Stimulated activated CD8-positive, alpha-beta memory T cell treated with anti-CD3 and anti-CD28 coated beads, Interleukin-4, amount 100 ng/mL, for 48 hours (primary cell): ENCODE results near the gene SGK2.
A peak's percentile ranks its signal among the peaks of the same experiment; 100 is the strongest.

Source experiments
- DNase-seq: peaks from one replicate; pipeline ENCODE4 v3.0.0-alpha.2; 2020

The SGK2 gene

GRCh38 chr20:43536817-43537440, 21.9 kb upstream of the SGK2 start:
- DNase-seq: no peak

DNA sequence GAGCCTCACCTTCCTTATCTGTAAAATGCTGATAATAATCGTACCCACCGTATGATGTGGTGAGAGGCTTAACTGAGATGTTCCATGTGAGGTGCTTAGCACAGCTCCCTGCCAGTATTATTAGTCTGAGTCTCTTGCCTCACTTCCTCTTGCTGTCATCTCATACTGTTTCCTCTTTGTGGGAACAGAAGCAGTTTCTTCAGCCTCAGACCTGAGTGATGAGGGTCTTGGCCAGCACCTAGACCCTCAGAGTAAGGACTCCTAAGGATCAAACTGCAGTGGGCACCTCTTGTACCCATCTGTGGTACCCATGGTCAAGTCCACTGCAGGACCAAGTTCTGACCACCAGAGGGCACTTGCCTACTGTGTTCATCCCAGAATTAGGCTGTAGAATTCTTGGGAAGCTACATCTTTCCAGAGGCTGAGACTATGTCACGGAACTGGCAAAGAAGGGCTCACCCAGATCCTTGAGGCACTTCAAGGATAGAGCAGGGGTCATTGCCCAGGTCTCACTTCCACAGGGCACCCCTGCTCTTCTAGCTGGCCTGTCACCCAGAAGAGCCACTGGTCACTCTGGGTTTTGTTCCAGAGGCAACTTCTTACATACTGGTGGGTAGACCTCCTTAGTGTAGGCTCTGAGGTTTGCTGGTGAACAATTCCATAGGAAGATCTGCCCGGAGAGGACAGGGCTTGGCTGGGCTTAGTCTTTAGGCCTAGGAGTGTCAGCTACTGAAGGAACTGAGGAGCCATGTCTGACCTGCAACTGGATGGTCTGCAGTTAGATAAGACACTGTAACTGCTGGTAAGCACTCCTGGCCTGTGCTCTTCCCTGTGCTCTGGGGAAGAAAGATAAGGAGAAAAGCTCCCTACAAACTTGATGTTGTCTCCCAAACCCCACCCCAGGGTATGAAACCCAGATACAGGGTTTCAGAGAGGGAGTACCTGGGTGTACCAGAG, 20.6 kb upstream of the SGK2 start:
- peak; percentile 75 for DNase-seq

DNA sequence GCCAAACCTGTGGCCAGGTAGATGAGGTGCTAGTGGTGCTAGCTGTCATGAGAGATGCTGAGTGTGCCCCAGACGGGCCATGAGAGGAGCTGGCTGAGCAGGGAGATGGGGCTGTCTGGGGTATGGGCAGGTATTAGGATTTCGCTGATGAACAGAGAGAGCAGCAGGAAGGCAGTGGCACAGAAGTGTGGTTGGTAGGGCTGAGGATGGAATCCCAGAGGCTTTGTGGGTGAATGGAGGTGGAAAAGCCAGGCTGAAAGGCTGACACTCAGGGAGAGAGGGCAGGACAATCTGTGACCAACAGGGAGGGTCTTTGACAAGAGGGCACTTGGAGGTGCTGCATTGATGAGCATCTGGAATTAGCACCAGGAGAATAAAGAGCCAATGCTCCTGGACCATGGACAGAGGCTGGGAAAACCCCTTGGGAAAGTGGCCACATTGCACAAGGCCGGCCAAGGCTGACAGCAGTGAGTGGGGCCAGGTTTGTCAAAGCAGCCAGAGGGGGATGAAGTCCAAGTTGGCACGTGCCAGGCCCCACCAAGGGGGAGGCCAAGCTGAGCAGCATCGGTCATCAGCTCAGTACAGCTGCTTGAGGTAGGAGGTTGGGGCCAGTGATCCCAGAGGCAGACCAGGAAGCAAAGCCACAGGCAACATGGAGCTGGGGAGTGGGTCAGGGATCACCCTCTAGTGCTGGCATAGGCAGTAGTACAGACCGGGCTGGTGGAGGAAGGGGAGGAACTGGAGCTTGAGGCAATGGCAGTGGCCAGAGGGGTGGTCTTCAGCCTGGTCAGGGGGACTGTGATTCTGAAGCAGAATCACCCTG, 19.7 kb upstream of the SGK2 start:
- no peak for DNase-seq

DNA sequence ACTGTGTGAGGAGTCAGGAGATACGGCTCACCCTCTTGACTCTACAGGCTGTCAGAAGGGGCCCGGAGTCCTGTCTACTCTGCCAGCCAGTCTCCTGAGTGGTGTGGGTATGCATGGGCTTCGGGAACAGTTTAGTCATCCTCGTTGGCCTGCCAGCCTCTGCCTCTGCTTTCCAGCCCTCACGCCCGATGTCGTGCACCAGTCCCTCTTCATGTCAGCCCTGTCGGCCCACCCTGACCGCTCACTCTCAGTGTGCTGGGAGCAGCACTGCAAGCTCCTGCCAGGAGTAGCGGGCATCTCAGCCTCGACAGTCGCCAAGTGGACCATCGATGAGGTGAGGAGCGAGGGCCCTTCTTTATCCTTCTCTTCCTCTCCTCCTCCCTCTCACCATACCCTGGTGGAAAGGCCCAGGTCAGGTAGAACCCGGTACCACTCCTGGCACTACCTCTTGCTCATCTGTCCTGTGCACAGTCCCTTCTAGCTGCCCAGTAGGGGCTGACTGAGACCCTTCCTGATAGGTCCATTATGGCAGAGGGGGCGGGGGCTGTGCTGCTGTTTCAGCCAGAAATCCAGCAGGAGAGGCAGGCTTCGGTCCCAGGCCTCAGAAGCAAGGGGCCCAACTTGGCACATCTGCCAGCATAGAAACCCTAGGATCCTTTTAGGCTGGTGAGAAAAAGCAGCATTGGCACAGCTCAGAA, 18.7 kb upstream of the SGK2 start:
- no peak for DNase-seq

DNA sequence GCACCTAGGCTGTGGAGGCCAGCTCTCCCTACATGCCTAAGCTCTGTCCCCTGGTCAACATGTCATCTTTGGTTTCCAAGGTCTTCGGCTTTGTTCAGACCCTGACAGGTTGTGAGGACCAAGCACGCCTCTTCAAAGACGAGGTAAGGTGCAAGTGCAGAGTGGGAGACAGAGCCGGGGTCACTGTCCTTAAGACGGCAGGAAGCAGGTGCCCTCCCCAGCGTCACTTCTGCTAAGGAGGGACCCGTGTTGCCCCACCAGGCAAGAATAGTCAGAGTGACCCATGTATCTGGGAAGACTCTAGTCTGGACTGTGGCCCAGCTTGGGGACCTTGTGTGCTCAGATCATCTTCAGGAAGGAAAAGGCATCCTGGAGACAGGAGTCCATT, 18.2 kb upstream of the SGK2 start:
- DNase-seq: no peak

DNA sequence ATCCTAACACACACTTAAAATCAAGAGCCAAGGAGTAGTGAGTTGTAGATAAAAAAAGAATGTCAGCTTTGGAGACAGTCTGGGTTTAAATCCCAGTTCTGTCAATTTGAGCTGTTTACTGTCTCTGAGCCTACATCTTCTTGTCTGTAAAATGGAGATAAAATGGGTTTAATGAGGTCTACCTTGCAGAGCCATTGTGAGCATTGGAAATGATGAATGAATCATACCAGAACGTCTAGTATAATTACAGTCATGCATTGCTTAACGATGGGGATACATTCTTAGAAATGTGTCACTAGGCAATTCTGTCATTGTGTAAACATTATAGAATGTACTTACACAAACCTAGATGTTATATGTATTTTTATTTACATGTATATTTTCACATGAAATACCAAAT, 17.6 kb upstream of the SGK2 start:
- DNase-seq: no peak

- DNase-seq: no peak
Observed at GRCh38 chr20:43542161-43542560, 16.7 kb upstream of the SGK2 start.

- no peak for DNase-seq
Observed at GRCh38 chr20:43542674-43543073, 16.2 kb upstream of the SGK2 start.

DNA sequence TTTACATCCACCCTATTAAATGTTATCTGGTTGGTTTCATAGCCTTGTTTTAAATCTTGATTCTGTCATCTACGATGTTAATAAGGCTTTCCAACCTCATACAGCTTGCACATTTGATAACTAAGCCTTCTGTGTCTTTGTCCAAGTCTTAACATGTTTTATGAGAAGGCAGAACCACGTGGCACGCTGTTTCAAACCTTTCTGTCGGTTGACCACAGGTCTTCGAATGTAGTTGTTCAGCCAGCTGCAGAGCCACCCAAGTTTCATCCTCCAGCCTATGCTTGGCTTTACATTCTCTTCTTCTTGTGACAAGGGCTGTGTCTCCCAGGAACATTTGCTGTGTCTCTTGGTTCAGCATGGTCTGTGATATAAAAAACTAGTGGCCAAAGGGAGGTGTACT, 15.7 kb upstream of the SGK2 start:
- DNase-seq: no peak

DNA sequence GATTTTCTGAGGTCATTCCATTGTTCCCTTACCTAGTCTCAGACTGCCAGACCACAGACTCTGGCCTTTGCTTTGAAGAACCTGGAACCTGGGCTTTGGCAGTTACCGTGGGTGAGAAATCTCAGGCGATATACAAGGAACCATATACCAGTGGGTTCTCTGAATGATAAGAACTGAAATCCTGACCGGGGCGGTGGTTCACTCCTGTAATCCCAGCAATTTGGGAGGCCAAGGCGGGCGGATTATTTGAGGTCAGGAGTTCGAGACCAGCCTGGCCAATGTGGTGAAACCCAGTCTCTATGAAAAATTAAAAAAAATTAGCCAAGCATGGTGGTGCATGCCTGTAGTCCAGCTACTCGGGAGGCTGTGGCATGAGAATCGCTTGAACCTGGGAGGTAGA, 14.3 kb upstream of the SGK2 start:
- DNase-seq: no peak

DNA sequence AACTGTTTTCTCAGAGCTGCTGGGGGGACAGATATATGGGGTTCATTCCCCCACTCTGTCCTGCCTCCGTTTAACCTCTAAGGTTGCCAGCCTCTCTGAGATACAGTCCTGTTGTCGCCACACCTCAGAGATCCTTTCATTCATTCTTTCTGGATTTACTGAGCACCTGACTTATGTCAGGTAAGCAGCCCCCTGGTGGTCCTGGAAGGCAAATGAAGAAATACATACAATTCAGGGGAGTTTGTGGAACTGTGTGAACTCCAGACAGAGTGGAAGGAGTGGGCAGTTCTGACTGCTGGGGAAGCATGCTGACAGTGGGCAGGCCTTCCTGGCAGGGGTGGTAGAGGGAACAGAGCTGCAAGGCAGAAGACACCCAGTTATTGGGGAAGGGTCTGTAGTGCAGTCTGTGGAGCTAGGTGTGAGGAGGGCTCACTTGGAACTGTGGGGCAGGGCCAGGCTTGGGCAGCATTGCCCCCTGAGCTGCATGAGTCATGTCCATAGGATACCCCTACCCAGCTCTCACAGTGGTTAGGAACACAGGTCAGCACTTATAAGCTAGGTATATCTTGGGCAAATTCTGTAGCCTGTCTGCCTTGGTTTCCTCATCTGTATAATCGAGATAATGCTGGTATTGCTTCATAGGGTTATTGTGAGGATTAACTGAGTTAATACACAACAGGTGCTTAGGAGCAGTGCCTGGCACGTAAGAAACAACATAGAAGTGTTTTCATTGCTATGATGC, 12.8 kb upstream of the SGK2 start:
- DNase-seq: no peak

DNA sequence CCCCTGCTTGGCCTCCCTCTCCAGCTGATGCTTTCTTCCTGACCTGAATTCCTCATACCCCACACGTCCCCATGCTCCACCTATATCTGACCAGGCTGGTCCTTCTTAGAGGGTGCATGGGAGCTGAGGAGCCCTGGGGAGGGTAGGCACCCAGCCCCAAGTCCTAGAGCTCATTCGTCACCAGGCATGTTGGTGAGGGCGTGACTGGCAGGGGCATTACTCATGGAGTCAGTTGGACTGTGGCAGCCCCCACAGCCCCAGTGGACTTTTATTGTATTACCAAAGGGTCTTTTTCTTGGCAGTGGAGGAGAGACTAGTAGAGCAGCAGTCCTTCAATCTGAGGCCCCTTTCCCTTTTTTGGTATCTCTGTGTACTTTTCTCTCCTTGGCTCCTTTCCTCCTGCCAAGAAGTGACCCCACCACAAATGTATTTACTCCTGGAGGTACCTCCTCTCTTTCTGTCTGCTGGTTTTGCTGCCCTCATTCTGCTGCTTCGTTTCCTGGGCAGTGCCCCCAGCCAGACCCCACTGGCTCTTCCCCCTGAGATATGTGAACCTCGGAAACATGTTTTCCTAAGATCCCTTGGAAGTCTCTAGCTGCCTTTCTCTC, 10.4 kb upstream of the SGK2 start:
- DNase-seq: no peak

GRCh38 chr20:43549416-43550065, 9.3 kb upstream of the SGK2 start:
- no peak for DNase-seq

- no peak for DNase-seq
Observed at GRCh38 chr20:43550456-43550855, 8.4 kb upstream of the SGK2 start.

DNA sequence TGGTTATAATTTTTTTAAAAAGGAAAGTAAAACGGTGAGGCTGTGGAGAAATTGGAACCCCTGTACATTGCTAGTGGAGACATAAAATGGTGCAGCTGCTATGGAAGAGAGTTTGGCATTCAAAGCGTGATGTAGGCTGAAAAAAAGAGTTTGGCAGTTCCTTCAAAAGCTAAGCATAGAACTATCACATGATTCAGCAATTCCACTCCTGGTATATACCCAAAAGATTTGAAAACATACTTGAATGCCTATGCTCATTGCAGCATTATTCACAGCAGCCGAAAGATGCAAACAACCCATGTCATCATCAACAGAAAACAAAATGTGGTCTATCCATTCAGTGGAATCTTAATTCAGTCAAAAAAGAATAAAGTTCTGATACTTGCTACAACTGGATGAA, 4.5 kb upstream of the SGK2 start:
- no peak for DNase-seq

- DNase-seq: no peak
Observed at GRCh38 chr20:43559147-43559987, 540 bp downstream of the SGK2 start.

- no peak for DNase-seq
Observed at GRCh38 chr20:43560974-43561373, 2.1 kb downstream of the SGK2 start.

- DNase-seq: no peak
Observed at GRCh38 chr20:43563429-43563828, 4.6 kb downstream of the SGK2 start.

- DNase-seq: no peak
Observed at GRCh38 chr20:43563991-43564390, 5.2 kb downstream of the SGK2 start.

DNA sequence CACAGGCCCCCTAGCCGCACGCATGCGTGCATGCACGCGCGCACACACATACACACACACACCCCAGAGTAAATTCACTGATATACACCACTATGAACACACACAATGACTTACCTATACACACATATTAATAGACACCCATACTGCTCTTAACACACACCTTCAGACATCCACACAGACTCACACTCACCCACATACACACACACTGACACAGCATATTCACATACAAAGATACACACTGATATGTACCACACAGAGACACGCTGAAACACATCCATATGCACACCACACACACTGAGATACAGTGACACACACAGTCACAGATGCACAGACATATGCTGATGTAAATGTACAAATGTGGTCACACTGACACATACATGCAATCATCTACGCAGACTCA, 5.6 kb downstream of the SGK2 start:
- no peak for DNase-seq
